ENCODE data around the gene EN2. TPM values are rescaled to one million over a fixed set of nuclear protein-coding genes. Genes with fewer than 3 reads are reported as not detected.

The EN2 gene
- total RNA-seq, 1 experiment from 2014 or later, result 0.07 TPM

- no CpG with 5 or more reads among the region's 7 CpGs for WGBS (ENCODE audit: extremely low coverage, insufficient read length, low lambda C conversion rate)
- no peaks in the 10 kb centered on the region for H3K9me3 ChIP-seq (ENCODE audit: control insufficient read depth, low read depth, low read length)
- no peak overlapping the region for H4K8ac ChIP-seq (replicated peaks; ENCODE audit: insufficient read length, low read depth, low read length)
- H2AK5ac ChIP-seq (ENCODE audit: insufficient read length, low read length), result no peak overlapping the region
- no peak overlapping the region for H3K9ac ChIP-seq (ENCODE audit: extremely low read depth, insufficient read length, low read length)
- H3K27ac ChIP-seq (ENCODE audit: insufficient read length, low read depth, low read length), result no peak overlapping the region
- no peak overlapping the region for H3K56ac ChIP-seq (ENCODE audit: insufficient read length, low read depth, low read length)
- Mint-ChIP-seq H3K4me3 (no peak overlapping the region), H3K4me1 (no peaks in the 10 kb centered on the region), H3K36me3 (ENCODE audit: insufficient read depth in 1 of 3, low read depth in 3 of 3) (no peaks in the 10 kb centered on the region), H3K27ac (no peak overlapping the region), H3K27me3 (ENCODE audit: low read depth) (peaks cover 82% of the 10 kb centered on the region), H3K9me3 (peaks cover 0 to 2% of the 10 kb centered on the region in 2 experiments; a peak in 1 of 5 replicates)
- no peak overlapping the region for H4K91ac ChIP-seq (ENCODE audit: insufficient read length, low read depth, low read length)
- no peaks in the 10 kb centered on the region for H3K79me1 ChIP-seq (ENCODE audit: insufficient read depth, low read depth, low read length, poor library complexity, severe bottlenecking)
- no peak overlapping the region for H3T11ph ChIP-seq (ENCODE audit: low read length)
- H3K4ac ChIP-seq (ENCODE audit: low read depth, low read length), result no peak overlapping the region
- no peak overlapping the region for H2BK15ac ChIP-seq (ENCODE audit: low read depth, low read length)
- H3K14ac ChIP-seq (ENCODE audit: insufficient read depth, low read length), result no peak overlapping the region
- H3K27me3 ChIP-seq (ENCODE audit: insufficient read depth, low read length), result no peaks in the 10 kb centered on the region
- no peaks in the 10 kb centered on the region for H3K23me2 ChIP-seq (ENCODE audit: insufficient read length, low read depth, low read length, poor library complexity, severe bottlenecking)
- H3K4me2 ChIP-seq (ENCODE audit: insufficient read depth, insufficient read length, low read length), result no peak overlapping the region
- H4K20me1 ChIP-seq (ENCODE audit: control insufficient read depth, insufficient read depth, insufficient read length), result no peaks in the 10 kb centered on the region
- H2BK20ac ChIP-seq (ENCODE audit: low read depth, low read length, poor library complexity, severe bottlenecking), result no peak overlapping the region
- H3K79me2 ChIP-seq (ENCODE audit: insufficient read depth, low read length), result no peaks in the 10 kb centered on the region
- no peak overlapping the region for H2BK120ac ChIP-seq (ENCODE audit: low read depth, low read length, poor library complexity, severe bottlenecking)
- TF ChIP-seq CTCF (conservative IDR thresholded peaks at IDR 0.05), result no peak
- no peak overlapping the region for H4K5ac ChIP-seq (ENCODE audit: insufficient read length, low read depth, low read length)
- DNase-seq, result no peak
- H2BK12ac ChIP-seq (ENCODE audit: insufficient read length, low read depth, low read length), result no peak overlapping the region
- no peak overlapping the region for H2AFZ ChIP-seq (ENCODE audit: low read length)
- H3K23ac ChIP-seq (ENCODE audit: insufficient read length, low read depth, low read length), result no peak overlapping the region
- H2BK5ac ChIP-seq (ENCODE audit: insufficient read length, low read length), result no peak overlapping the region
- no peaks in the 10 kb centered on the region for H3K4me1 ChIP-seq (ENCODE audit: insufficient read depth, low read length)
- H3K18ac ChIP-seq (ENCODE audit: insufficient read length, low read depth, low read length), result no peak overlapping the region
These were observed 33.0 kb upstream of the EN2 start for GRCh38 chr7:155425011-155425340.
